HG03565 (cell line): ENCODE results near the gene PIK3CA.
"Not testable (repeated sequence)": the region's sequence is repeated elsewhere in the genome, so short reads cannot be mapped to it uniquely, and the experiment has no call there.

Experiments used
- ATAC-seq: cut with Tn5 transposase; IDR thresholded peaks from one replicate; pipeline ENCODE4 v1.9.1; 2021; ENCODE audit warnings: mild to moderate bottlenecking, moderate library complexity; ENCODE audit not compliant: unreplicated experiment

PIK3CA gene

GRCh38 chr3:179147873-179148615 is at the start of gene PIK3CA:
TSS of gene PIK3CA (plus strand) at chr3:179148357. CDS start at chr3:179198826, 50,469 bp downstream.
- ATAC-seq: peak; percentile 66

GRCh38 chr3:179098388-179099077 is 49.6 kb upstream of the PIK3CA start:
- ATAC-seq: no peak

GRCh38 chr3:179100652-179101051 is 47.5 kb upstream of the PIK3CA start:
- no peak for ATAC-seq

- no peak for ATAC-seq
Measured at GRCh38 chr3:179105881-179106280, 42.3 kb upstream of the PIK3CA start.

GRCh38 chr3:179107617-179108016 is 40.5 kb upstream of the PIK3CA start:
- no peak for ATAC-seq

GRCh38 chr3:179108086-179108485 is 40.1 kb upstream of the PIK3CA start:
- no peak for ATAC-seq

GRCh38 chr3:179113903-179114302 is 34.3 kb upstream of the PIK3CA start:
- ATAC-seq: no peak

GRCh38 chr3:179115444-179115843 is 32.7 kb upstream of the PIK3CA start:
- ATAC-seq: not testable (repeated sequence)

- ATAC-seq: no peak
Measured at GRCh38 chr3:179116816-179117215, 31.3 kb upstream of the PIK3CA start.

GRCh38 chr3:179132191-179132890 is 15.8 kb upstream of the PIK3CA start:
- ATAC-seq: not testable (repeated sequence)

- ATAC-seq: no peak
Measured at GRCh38 chr3:179133575-179133974, 14.6 kb upstream of the PIK3CA start.

GRCh38 chr3:179136195-179136594 is 12.0 kb upstream of the PIK3CA start:
- ATAC-seq: no peak

- no peak for ATAC-seq
Measured at GRCh38 chr3:179141890-179142289, 6.3 kb upstream of the PIK3CA start.

- peak; percentile 20 for ATAC-seq
Measured at GRCh38 chr3:179146911-179147513, 1.1 kb upstream of the PIK3CA start.

- no peak for ATAC-seq
Measured at GRCh38 chr3:179147514-179147872, 664 bp upstream of the PIK3CA start.

- ATAC-seq: peak; percentile 9
Measured at GRCh38 chr3:179148616-179149405, 654 bp downstream of the PIK3CA start.

GRCh38 chr3:179149406-179149867 is 1.3 kb downstream of the PIK3CA start:
- peak; percentile 23 for ATAC-seq

- ATAC-seq: no peak
Measured at GRCh38 chr3:179149951-179150350, 1.8 kb downstream of the PIK3CA start.

GRCh38 chr3:179150610-179151009 is 2.5 kb downstream of the PIK3CA start:
- ATAC-seq: no peak

GRCh38 chr3:179151474-179151873 is 3.3 kb downstream of the PIK3CA start:
- no peak for ATAC-seq
